Measurements from ENCODE around the gene TP63. TPM values are rescaled to one million over a fixed set of nuclear protein-coding genes. Genes with fewer than 3 reads are reported as not detected.

The TP63 gene
- total and polyA plus RNA-seq, 7 donors: under 0.01 to 0.28 (median 0.15) TPM; not detected in 3

DNA sequence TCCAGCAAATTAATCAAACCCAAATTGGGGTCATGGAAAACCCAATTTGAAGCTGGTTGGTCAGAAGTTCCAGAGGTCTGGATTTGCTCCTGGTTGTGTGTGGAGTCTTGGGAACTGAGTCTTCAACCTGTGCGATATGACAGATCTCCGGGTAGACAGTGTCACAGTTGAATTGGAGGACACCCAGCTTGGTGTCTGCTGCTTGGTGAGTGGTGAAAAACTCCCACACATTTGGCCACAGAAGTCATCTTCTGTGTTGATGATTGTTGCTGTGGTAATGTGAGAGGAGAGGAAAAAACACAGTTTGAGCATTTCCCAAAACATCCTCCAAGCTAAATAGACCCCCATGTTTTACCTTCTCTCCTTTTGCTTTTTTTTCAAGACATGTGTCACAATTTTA lies 218.1 kb downstream of the TP63 start:
- Histone ChIP-seq H3K27me3 (no peaks in the 10 kb centered on the region), H3K9me3 (no peaks in the 10 kb centered on the region), H3K36me3 (no peaks in the 10 kb centered on the region), H3K27ac (no peak overlapping the region), H3K4me1 (no peaks in the 10 kb centered on the region), H3K4me3 (no peak overlapping the region)
- DNase-seq: no peak
- TF ChIP-seq, protein P1, sequence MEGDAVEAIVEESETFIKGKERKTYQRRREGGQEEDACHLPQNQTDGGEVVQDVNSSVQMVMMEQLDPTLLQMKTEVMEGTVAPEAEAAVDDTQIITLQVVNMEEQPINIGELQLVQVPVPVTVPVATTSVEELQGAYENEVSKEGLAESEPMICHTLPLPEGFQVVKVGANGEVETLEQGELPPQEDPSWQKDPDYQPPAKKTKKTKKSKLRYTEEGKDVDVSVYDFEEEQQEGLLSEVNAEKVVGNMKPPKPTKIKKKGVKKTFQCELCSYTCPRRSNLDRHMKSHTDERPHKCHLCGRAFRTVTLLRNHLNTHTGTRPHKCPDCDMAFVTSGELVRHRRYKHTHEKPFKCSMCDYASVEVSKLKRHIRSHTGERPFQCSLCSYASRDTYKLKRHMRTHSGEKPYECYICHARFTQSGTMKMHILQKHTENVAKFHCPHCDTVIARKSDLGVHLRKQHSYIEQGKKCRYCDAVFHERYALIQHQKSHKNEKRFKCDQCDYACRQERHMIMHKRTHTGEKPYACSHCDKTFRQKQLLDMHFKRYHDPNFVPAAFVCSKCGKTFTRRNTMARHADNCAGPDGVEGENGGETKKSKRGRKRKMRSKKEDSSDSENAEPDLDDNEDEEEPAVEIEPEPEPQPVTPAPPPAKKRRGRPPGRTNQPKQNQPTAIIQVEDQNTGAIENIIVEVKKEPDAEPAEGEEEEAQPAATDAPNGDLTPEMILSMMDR (IDR thresholded peaks at IDR 0.05): no peak
- 91 to 98% methylated on average over 2 of the region's 2 CpGs for WGBS, 2 donors
- intact Hi-C loops (cut with DNase I): no loop called here

DNA sequence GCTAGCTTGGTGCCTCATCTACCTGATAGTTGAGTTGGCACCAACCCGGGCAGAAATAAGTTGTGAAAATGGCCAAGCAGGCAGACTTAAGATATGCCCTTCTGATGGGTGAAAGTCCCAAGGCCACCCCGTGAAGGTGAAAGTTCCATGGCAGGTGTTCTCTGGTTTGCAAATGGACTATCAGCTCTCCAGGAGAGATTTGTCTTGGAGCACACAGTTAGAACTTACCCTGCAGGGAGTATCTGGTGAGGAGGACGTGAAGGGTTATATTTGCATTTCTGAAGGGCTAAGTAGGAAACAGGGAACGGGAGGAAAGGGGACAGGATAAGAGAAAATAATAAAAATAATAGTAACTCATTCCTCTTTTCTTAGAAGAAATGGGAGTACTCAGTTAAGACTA lies 220.5 kb downstream of the TP63 start:
- no peaks in the 10 kb centered on the region for H3K4me1 ChIP-seq
- no peaks in the 10 kb centered on the region for H3K36me3 ChIP-seq
- H3K4me3 ChIP-seq: no peak overlapping the region
- intact Hi-C loops (cut with DNase I): no loop called here
- H3K27ac ChIP-seq: no peak overlapping the region
- DNase-seq: no peak
- no peaks in the 10 kb centered on the region for H3K27me3 ChIP-seq
- no peaks in the 10 kb centered on the region for H3K9me3 ChIP-seq
- TF ChIP-seq POLR2A (IDR thresholded peaks at IDR 0.05): no peak
- no peak for TF ChIP-seq EP300 (IDR thresholded peaks at IDR 0.05)
- TF ChIP-seq POLR2AphosphoS5 (IDR thresholded peaks at IDR 0.05): no peak
- TF ChIP-seq, protein P1 (IDR thresholded peaks at IDR 0.05): no peak
- 81 to 84% methylated on average over 4 of the region's 4 CpGs for WGBS, 2 donors

DNA sequence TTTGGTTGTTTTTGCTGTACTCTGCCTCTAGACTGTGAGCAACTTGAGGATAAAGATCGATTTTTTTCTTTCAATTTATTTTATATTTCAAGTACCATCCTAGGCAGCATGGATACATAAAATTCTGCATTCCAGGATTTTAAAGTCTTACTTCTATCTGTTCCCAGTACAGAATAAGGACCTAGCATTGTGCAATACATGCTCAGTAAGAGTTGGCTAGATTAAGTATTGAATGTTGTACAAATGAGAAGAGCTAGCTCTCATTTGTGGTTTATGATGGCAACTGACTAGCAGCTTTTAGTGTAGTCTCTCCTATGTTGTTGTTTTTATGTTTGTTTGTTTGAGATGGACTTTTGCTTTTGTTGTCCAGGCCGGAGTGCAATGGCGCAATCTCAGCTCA lies 222.7 kb downstream of the TP63 start:
- no peak overlapping the region for H3K27ac ChIP-seq
- TF ChIP-seq EP300 (IDR thresholded peaks at IDR 0.05) (no peak), POLR2AphosphoS5 (IDR thresholded peaks at IDR 0.05) (no peak), POLR2A (IDR thresholded peaks at IDR 0.05) (no peak)
- TF ChIP-seq, protein P1 (IDR thresholded peaks at IDR 0.05): no peak
- no peak for DNase-seq
- intact Hi-C loops (cut with DNase I): no loop called here
- no peaks in the 10 kb centered on the region for H3K27me3 ChIP-seq
- no peaks in the 10 kb centered on the region for H3K4me1 ChIP-seq
- no peak overlapping the region for H3K4me3 ChIP-seq
- WGBS, 2 donors: 94 to 97% methylated on average over 3 of the region's 3 CpGs
- H3K36me3 ChIP-seq: no peaks in the 10 kb centered on the region
- H3K9me3 ChIP-seq: no peaks in the 10 kb centered on the region

DNA sequence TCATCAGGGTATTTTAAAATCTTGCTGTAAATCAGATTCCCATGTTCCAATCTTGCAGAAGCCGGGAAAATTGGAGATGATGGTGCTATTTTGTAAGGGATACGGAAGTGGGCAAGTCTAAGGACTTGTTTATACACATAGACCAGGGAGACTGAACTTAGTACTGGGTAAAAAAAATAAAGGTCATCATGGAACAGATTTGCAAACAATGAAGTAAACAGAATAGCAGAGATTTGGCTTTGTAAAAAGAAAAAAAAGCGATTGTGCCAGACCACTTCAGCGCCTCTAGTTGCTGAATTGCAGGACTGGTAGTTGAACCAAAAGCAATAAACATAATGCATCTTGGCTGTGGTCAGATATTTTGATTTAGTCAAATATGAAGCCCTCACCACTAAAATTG lies 229.1 kb downstream of the TP63 start:
- H3K4me3 ChIP-seq: no peak overlapping the region
- intact Hi-C loops (cut with DNase I): no loop called here
- H3K9me3 ChIP-seq: no peaks in the 10 kb centered on the region
- H3K27me3 ChIP-seq: no peaks in the 10 kb centered on the region
- TF ChIP-seq, protein P1 (IDR thresholded peaks at IDR 0.05): no peak
- TF ChIP-seq POLR2AphosphoS5 (IDR thresholded peaks at IDR 0.05) (no peak), POLR2A (IDR thresholded peaks at IDR 0.05) (no peak), EP300 (IDR thresholded peaks at IDR 0.05) (no peak)
- no peak overlapping the region for H3K27ac ChIP-seq
- 86% methylated on average over 4 of the region's 4 CpGs for WGBS, 2 donors
- H3K4me1 ChIP-seq: no peaks in the 10 kb centered on the region
- DNase-seq: no peak
- H3K36me3 ChIP-seq: no peaks in the 10 kb centered on the region

DNA sequence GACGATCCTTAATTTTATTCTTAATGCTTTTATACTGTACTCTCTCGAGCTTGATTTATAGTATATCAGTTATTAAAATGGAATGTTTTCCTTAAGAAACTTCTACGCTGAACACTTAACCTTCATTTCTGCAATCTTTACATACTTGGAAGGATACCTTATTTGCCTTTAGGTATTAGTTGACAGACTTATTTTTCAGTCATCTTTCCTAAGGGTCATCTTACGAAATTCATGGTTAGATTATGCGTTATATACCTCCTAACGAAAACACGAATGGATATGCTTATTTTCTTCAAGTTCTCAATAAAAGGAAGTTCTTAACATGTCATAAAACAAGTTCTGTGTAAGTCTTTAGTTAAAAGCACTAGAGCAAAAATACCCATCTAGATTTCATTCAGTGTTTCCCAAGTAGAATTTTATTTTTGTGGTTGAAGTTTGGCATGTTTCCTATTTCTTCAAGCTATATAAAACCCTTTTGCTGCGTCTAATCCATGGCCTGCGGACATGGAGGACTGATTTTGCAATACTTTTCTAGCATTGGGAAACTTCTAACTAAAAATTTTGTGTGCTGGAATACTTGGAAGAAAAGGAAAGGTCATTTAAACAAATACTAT lies 231.3 kb downstream of the TP63 start:
- H3K27me3 ChIP-seq: no peaks in the 10 kb centered on the region
- H3K4me3 ChIP-seq: no peak overlapping the region
- DNase-seq: no peak
- no peaks in the 10 kb centered on the region for H3K36me3 ChIP-seq
- no peak for TF ChIP-seq EP300 (IDR thresholded peaks at IDR 0.05)
- TF ChIP-seq POLR2A (IDR thresholded peaks at IDR 0.05): no peak
- TF ChIP-seq, protein P1 (IDR thresholded peaks at IDR 0.05): no peak
- TF ChIP-seq POLR2AphosphoS5 (IDR thresholded peaks at IDR 0.05): no peak
- WGBS, 2 donors: 86 to 91% methylated on average over 9 of the region's 9 CpGs
- intact Hi-C loops (cut with DNase I): no loop called here
- H3K9me3 ChIP-seq: no peaks in the 10 kb centered on the region
- H3K4me1 ChIP-seq: no peaks in the 10 kb centered on the region
- H3K27ac ChIP-seq: no peak overlapping the region

Data from sigmoid colon (tissue), 7 donors.